ENCODE results near the gene SEPTIN10.

DNA sequence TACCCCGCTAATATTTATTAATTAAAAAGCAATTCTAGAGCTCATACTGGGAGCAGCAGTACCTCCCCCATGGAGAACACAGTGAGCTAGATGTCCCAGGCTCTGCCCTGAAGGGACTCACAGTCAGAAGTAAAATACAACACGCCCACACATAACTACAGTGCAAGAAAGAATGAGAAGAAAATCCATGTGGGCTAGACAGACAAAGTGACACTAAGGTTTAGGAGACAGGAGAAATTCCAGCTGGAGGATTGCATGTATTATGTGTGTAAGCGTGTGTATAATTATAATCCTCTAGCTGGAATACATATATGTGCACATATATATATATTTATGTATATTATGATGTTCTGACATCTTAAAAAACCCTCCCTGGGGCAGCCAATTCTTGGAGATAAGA, 16.1 kb upstream of the SEPTIN10 start:
- no peak for TF ChIP-seq POLR2A (IDR thresholded peaks at IDR 0.05)
- TF ChIP-seq CTCF (IDR thresholded peaks at IDR 0.05) = no peak

Data from body of pancreas (tissue), 4 donors.